Natural killer cell (primary cell): ENCODE measurements around the gene SPOCK1. TPM values are rescaled to one million over a fixed set of nuclear protein-coding genes. Genes with fewer than 3 reads are reported as not detected.

Source experiments
- ATAC-seq, 3 donors: fragments of 150-1000 bp in 2 of 3; fragments of 200-7000 bp in 1 of 3; cut with Tn5 transposase; 1 replicate in 1 of 3; 2 replicates in 2 of 3; pipeline ENCODE4 v1.10.0; 2021; ENCODE audit warnings: mild to moderate bottlenecking in 2 of 3, moderate library complexity in 2 of 3
- DNase-seq, 2 donors: peaks; one replicate each; pipeline versions ENCODE4 v3.0.0 to v3.0.0-alpha.2; 2013 to 2021; ENCODE audit warnings: mixed read lengths in 1 of 2
- H3K27ac ChIP-seq: one replicate; pipeline ENCODE4 v1.5.1; 2013; ENCODE audit warnings: mild to moderate bottlenecking, low read length
- H3K27me3 ChIP-seq: one replicate; pipeline ENCODE4 v1.6.1; 2013; ENCODE audit warnings: low read length; ENCODE audit not compliant: control insufficient read depth, insufficient read depth
- H3K36me3 ChIP-seq: one replicate; pipeline ENCODE4 v1.6.1; 2013; ENCODE audit warnings: low read length; ENCODE audit not compliant: control insufficient read depth, insufficient read depth
- H3K4me1 ChIP-seq: one replicate; pipeline ENCODE4 v1.6.1; 2013; ENCODE audit warnings: low read length; ENCODE audit not compliant: control insufficient read depth, insufficient read depth
- H3K4me3 ChIP-seq: one replicate; pipeline ENCODE4 v1.5.1; 2013; ENCODE audit warnings: low read length
- H3K9me3 ChIP-seq: one replicate; pipeline ENCODE4 v1.6.1; 2013; ENCODE audit warnings: low read length; ENCODE audit not compliant: control insufficient read depth, insufficient read depth
- H3K27ac Mint-ChIP-seq, 2 donors: one replicate each; pipeline ENCODE4 v1.8.0; 2022; ENCODE audit warnings: mild to moderate bottlenecking in 2 of 2, mixed read lengths in 2 of 2, moderate library complexity in 1 of 2
- H3K27me3 Mint-ChIP-seq, 2 donors: one replicate each; pipeline ENCODE4 v1.8.0; 2022; ENCODE audit warnings: low read depth in 2 of 2, mixed read lengths in 2 of 2
- H3K36me3 Mint-ChIP-seq: one replicate; pipeline ENCODE4 v1.8.0; 2022; ENCODE audit warnings: mixed read lengths
- H3K4me1 Mint-ChIP-seq, 2 donors: one replicate each; pipeline ENCODE4 v1.8.0; 2022; ENCODE audit warnings: mixed read lengths in 2 of 2
- H3K4me3 Mint-ChIP-seq: one replicate; pipeline ENCODE4 v1.8.0; 2022; ENCODE audit warnings: mild to moderate bottlenecking, moderate library complexity, mixed read lengths
- H3K9me3 Mint-ChIP-seq, 2 donors: one replicate each; pipeline ENCODE4 v1.8.0; 2022; ENCODE audit warnings: mixed read lengths in 2 of 2
- CTCF ChIP-seq: fragments of 200-600 bp; IDR thresholded peaks from one replicate; pipeline ENCODE4 v1.8.0; 2022; ENCODE audit warnings: antibody characterized with exemption
- WGBS: methylation state at CpG from one replicate; pipeline ENCODE4 v1.1.7; 2013; ENCODE audit warnings: missing lambda C conversion rate; ENCODE audit not compliant: insufficient coverage; 5-methylcytosine and 5-hydroxymethylcytosine counted together
- intact Hi-C: fragments of 100-400 bp; cut with micrococcal nuclease; formaldehyde crosslinking; loops from one replicate; pipeline ENCODE4 v1.14.2; 2022
- total RNA-seq, 4 donors: library from RNA; stranded (reverse); fragments of 120-200 nt in 1 of 4; gene quantifications; one replicate each; pipeline versions ENCODE4 v1.2.3 to v1.2.4, GENCODE V29; 2013 to 2022

The SPOCK1 gene
- total RNA-seq, 3 donors from 2014 or later (not counting 1 experiment from before 2014, with no cell fraction given) = 0.09 to 1.6 (median 0.61) TPM

GRCh38 chr5:137462816-137463520 is 36.2 kb downstream of the SPOCK1 start:
- no peak overlapping the region for H3K27ac Mint-ChIP-seq
- intact Hi-C loops = no loop called here
- ATAC-seq (no peak), DNase-seq (no peak)
- Histone ChIP-seq H3K27me3 (no peaks in the 10 kb centered on the region), H3K4me1 (no peaks in the 10 kb centered on the region), H3K27ac (no peak overlapping the region), H3K9me3 (no peaks in the 10 kb centered on the region), H3K4me3 (no peak overlapping the region), H3K36me3 (no peaks in the 10 kb centered on the region)
- TF ChIP-seq CTCF = no peak
- 85% methylated on average over 4 of the region's 4 CpGs for WGBS
- peaks cover 0 to 8% of the 10 kb centered on the region in 2 donors for H3K27me3 Mint-ChIP-seq
- no peaks in the 10 kb centered on the region for H3K4me1 Mint-ChIP-seq
- H3K4me3 Mint-ChIP-seq = no peak overlapping the region
- H3K36me3 Mint-ChIP-seq = no peaks in the 10 kb centered on the region
- no peaks in the 10 kb centered on the region for H3K9me3 Mint-ChIP-seq

GRCh38 chr5:137462265-137462590 is 36.9 kb downstream of the SPOCK1 start:
- Mint-ChIP-seq H3K9me3 (no peaks in the 10 kb centered on the region), H3K4me1 (no peaks in the 10 kb centered on the region), H3K4me3 (no peak overlapping the region), H3K27me3 (peaks cover 0 to 8% of the 10 kb centered on the region in 2 donors), H3K27ac (no peak overlapping the region), H3K36me3 (no peaks in the 10 kb centered on the region)
- H3K27ac ChIP-seq = no peak overlapping the region
- TF ChIP-seq CTCF = no peak
- 62% methylated on average over 5 of the region's 5 CpGs for WGBS
- no peaks in the 10 kb centered on the region for H3K9me3 ChIP-seq
- H3K36me3 ChIP-seq = no peaks in the 10 kb centered on the region
- intact Hi-C loops = no loop called here
- no peak overlapping the region for H3K4me3 ChIP-seq
- no peaks in the 10 kb centered on the region for H3K27me3 ChIP-seq
- ATAC-seq (no peak), DNase-seq (no peak)
- H3K4me1 ChIP-seq = no peaks in the 10 kb centered on the region

- no peaks in the 10 kb centered on the region for H3K4me1 Mint-ChIP-seq
- Histone ChIP-seq H3K27ac (no peak overlapping the region), H3K36me3 (no peaks in the 10 kb centered on the region), H3K4me3 (no peak overlapping the region), H3K9me3 (no peaks in the 10 kb centered on the region), H3K27me3 (no peaks in the 10 kb centered on the region), H3K4me1 (no peaks in the 10 kb centered on the region)
- peaks cover 0 to 8% of the 10 kb centered on the region in 2 donors for H3K27me3 Mint-ChIP-seq
- ATAC-seq (no peak), DNase-seq (no peak)
- intact Hi-C loops = no loop called here
- TF ChIP-seq CTCF = no peak
- WGBS = 63% methylated on average over 6 of the region's 6 CpGs
- no peak overlapping the region for H3K4me3 Mint-ChIP-seq
- H3K27ac Mint-ChIP-seq = no peak overlapping the region
- no peaks in the 10 kb centered on the region for H3K9me3 Mint-ChIP-seq
- no peaks in the 10 kb centered on the region for H3K36me3 Mint-ChIP-seq
These were observed 37.5 kb downstream of the SPOCK1 start for GRCh38 chr5:137461391-137462264.
